Stimulated activated naive CD4-positive, alpha-beta T cell (primary cell): Measurements from ENCODE around the gene CDH23.
"Not testable (repeated sequence)": the region's sequence is repeated elsewhere in the genome, so short reads cannot be mapped to it uniquely, and the experiment has no call there.

ENCODE experiments used
- DNase-seq, 6 experiments: peaks; one replicate each; lab custom pipeline; 2025; lab: John Stamatoyannopoulos, UW

The CDH23 gene

DNA sequence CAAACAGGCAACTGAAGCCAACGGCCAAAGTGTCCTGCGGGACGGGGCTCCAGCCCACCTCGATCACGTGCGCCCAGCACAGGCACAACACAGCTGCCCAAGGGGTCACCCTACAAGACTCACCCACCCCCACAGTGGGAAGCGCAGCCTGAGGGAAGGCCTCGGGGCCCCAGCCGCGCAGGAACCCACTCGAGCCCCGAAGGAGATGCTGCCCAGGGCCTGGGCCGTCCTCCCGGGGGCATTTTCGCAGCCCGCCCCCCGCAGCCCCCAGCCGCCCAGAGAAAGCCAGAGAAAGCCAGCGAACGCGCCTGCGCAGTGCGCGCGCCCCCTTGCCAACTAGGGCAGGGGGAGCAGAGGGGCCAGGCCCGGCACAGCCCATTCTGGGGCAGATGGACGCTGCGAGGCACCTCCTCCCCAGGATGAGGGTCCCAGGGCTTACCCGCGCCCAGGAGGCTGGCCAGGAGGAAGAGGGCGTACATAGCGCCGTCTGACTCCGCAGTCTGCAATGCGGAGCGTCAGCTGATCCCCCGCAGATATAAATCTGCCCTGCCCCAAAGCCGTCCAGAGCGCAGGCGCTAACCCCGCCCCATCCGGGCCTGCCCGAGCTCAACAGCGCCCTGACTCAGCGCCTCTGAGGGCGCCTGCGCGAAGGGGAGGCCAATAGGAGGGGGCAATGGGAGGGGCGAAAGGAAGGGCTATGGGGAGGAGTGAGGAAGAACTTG, 454.2 kb downstream of the CDH23 start, which contains the start of gene PSAP:
PSAP (minus strand) TSS at position 509 of the 722 bp plus-strand sequence; CDS start at position 479, 30 bp downstream.
- peak; percentile 94 to 98 (median 96) for DNase-seq

DNA sequence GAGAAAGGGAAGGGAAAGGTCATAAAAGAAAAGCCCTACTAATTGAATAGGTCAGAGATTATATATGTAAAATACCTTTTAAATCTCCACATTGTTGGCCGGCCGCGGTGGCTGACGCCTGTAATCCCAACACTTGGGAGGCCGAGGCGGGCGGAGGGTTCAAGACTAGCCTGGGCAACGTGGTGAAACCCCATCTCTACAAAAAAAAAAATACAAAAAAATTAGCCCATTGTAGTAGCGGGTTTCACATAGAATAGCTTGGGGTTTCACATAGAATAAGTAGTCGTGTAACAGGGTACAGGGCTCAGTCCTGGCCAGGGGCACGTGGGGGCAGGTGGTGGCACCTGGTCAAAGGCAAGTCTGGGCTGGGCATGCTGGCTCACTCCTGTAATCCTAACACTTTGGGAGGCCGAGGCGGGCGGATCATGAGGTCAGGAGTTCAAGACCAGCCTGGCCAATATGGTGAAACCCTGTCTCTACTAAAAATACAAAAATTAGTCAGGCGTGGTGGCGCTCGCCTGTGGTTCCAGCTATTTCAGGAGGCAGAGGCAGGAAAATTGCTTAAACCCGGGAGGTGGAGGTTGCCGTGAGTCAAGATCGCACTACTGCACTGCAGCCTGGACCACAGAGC, 454.9 kb downstream of the CDH23 start:
- not testable (repeated sequence) for DNase-seq

DNA sequence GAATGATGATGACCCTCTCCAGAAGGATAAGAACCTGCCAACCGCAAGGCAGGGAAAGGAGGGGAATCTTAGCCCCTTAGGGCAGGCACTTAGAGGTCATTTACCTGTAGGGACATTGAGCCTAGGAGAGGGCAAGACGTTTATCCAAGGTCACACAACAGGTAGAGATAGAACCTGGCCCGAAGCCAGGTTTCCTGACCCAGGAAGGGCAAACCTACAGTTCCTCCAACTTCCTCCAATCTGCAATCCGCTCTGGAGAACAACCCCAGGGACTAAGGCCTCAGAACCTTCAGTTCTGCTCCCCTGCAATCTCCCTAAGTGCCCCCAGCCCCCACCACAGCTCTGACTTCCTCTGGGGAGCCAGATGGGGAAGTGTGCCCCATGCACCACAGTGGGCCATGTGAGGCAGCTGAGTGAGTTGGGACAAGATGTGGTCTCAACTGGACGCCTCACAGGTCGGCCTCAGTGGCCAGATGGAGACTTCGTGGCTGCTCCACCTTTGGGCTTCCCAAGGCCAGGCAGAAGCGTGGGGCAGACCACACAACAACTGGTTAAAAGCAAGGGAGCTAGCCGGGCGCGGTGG, 455.7 kb downstream of the CDH23 start:
- DNase-seq = no peak

DNA sequence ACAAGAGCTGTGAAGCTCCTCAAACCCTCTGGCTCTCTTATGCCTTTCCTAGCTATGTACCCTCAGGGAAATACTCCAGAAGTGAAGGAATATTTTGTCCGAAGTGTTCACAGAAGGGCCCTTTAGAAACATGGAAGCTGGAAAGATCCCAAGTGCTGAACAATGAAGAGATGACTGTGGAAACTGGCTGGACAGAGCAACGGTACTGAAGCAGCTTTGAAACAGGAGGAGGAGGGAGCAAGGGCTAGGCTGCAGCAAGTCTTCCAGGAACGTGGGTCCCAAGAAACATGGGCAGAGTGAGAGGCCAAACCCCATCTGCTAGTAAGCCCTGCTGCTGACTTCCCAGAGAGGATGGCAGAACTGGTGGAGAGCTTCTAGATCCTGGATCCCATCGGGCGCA, 457.3 kb downstream of the CDH23 start:
- no peak for DNase-seq

DNA sequence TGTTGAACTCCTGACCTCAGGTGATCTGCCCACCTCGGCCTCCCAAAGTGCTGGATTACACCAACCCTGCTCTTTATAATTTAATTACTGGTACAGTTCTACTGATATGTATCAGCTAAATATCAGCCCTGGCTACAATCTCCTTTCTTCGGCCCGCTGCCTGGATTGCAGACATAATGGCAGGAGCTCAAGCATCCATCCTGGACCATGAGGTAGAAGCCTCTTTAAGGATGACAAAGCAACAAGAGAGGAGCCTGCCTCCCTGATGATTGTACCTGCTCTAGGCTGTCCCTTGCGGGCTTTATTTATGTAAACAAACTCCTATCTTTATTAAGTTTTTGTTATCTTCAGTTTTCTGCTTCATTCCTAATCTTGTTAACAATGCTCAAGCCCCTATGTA, 459.9 kb downstream of the CDH23 start:
- DNase-seq = no peak

DNA sequence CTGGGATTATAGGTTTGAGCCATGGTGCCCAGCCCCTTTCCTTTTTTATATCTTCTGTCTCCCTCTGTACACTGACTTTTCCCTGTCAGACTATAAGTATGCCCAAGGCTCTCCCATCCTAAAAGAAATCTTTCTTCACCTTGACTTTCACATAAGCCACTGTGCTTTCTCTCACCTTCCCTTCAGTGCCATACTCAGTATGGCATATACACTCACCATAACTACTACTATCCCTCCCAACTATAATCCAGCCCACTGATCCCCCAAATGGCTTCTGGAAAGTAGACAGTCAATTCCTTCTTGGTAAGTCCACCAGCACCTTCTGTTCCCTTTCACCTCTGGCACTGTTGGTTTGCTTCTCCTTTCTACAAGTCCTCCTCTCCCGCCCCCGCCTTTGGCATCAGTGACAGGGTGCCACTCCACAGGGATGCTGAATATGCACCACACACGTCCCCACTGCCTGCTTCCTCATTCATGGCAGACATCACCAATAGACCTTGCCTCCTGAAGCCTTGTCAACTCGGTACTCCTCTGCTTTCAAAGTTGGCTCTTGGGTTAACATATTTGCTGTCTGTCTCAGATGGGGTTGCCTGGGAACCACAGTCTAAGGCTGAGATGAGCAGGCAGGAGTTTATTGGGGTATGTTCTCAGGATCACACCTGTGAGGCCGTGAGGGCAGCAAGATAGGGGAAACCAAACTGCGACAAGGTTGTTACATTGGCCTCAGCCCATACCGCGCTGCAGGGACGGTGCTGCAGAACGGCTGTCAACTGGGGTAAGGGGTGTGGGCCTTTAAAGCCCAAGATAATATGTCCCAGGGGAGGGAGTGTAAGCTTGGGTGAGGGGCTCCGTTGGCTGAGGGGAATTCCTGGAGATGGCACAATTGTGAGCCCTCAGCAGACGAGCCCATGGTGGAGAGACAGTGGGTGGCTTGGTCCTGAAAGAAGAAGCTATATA, 461.5 kb downstream of the CDH23 start:
- DNase-seq = no peak

DNA sequence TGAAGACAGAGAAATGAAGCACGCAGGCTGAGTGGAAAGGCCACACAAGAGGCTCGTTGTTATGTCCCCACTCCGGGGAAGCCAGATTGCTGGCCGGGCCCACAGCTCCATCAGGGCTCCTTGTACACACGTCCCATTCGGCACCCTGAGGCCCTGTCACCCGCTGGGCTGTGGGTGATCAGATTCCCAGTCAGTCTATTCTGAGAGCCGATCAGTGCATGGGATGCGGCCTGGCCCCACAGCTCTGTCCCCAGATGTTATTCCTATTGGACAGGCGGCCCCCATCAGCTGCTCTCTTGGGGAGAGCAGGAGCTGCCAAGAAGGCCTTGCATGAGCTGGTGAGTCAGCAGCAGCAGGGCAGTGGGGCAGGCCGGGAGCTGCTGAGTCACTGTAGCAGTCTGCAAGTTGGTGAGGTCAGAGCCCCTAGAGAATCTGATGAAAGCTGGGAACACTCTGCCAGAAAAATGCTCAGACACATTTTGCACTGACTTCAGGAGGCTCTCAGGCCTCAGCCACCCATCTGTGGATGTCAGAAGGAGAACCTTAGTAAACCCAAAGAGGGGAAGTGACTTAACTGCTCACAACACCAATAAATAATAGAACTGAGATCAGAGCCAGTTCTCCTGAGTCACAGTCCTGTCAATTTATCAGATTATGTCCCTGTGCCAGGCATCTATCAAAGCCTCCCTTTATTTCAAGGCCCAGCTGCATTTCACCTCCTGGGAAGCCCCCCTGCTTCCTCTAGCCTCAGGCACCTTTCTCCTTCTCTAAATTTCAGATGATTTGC, 463.7 kb downstream of the CDH23 start:
- no peak for DNase-seq

DNA sequence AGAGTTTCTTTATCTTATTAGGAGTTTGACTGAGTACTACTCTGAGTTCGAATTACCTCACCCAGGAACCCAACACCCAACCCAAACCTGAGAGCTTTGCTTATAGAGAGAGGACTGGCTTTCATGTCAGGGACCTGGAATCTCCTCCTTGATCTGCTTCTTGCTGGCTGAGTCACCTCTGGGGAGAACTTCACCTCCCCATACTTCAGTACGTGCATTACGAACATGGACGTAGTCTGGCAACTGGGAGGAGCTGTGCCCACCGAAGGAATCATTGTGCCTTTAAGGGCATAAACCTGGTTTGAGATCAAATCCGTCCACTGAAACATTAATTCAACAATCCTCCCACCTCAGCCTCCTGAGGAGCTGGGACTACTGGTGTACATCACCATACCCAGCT, 466.5 kb downstream of the CDH23 start:
- DNase-seq = no peak

DNA sequence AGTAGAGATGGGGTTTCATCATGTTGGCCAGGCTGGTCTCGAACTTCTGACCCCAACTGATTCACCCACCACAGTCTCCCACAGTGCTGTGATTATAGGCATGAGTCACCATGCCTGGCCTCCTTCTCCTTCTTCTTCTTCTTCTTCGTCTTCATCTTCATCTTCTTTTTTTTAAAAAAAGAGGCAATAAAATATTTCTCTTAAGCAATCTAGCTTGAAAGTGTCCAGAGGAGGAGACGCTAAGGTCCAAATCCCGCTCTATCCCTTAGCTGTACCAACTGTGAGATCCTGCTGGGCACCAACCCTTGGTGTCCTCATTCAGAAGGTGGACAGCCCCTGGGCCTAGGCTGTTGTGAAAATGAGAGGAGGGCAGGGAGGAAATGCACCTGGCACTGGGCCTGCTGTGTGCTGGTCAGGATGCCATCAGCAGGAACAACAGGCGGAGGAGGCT, 468.2 kb downstream of the CDH23 start:
- no peak for DNase-seq
